Right lobe of liver (tissue), 4 donors: Measurements from ENCODE around the gene SIL1.

ENCODE experiments used
- CTCF ChIP-seq, 4 donors: fragments of 200-600 bp in 3 of 4; fragments of 450-650 bp in 1 of 4; IDR thresholded peaks; one replicate each; pipeline versions ENCODE4 v1.5.1 to v1.8.0; 2016 to 2022; ENCODE audit warnings: antibody characterized with exemption in 4 of 4, mild to moderate bottlenecking in 2 of 4
- POLR2A ChIP-seq: fragments of 450-650 bp; IDR thresholded peaks from one replicate; pipeline ENCODE4 v1.6.1; 2017; ENCODE audit warnings: antibody characterized with exemption, mild to moderate bottlenecking
- donor health status: DM: no; HTN: no; CAD: no.
- donor health status: DM: no; HTN: no; CAD: no.
- donor health status: DM: no; HTN: yes; CAD: no.

- TF ChIP-seq CTCF (IDR thresholded peaks at IDR 0.05) (no peak), POLR2A (no peak)
Observed at GRCh38 chr5:139077899-139078298, 120.3 kb downstream of the SIL1 start.
